HepG2 (cell line): ENCODE data around the gene SPTSSA. TPM values are rescaled to one million over a fixed set of nuclear protein-coding genes. Genes with fewer than 3 reads are reported as not detected.

Experiments
- ARNTL ChIP-seq: sonication (generic); formaldehyde crosslinking; IDR thresholded peaks from 2 replicates; pipeline ENCODE4 v1.4.0; 2020; ENCODE audit warnings: mild to moderate bottlenecking, missing genetic modification reagents
- CCAR2 ChIP-seq: fragments of 200-400 bp; formaldehyde crosslinking; optimal IDR thresholded peaks from 2 replicates; pipeline ENCODE3; 2018; ENCODE audit warnings: low read depth, mild to moderate bottlenecking, low read length, moderate library complexity
- CCDC6 ChIP-seq: sonication (generic); formaldehyde crosslinking; IDR thresholded peaks from 2 replicates; pipeline ENCODE4 v1.8.1; 2022; ENCODE audit warnings: mild to moderate bottlenecking, missing genetic modification reagents, moderate library complexity
- EP300 ChIP-seq, 3 experiments: sonication (generic) in 1 of 3; formaldehyde crosslinking in 1 of 3; IDR thresholded peaks; 2 replicates each; pipeline versions ENCODE4 v1.5.1 to v1.6.1; 2011 to 2020; ENCODE audit warnings: low read depth in 2 of 3, low read length in 2 of 3, borderline replicate concordance in 1 of 3, improper control_type of control experiment in 1 of 3, mild to moderate bottlenecking in 1 of 3, missing genetic modification reagents in 1 of 3, moderate library complexity in 1 of 3
- FLYWCH1 ChIP-seq: sonication (generic); formaldehyde crosslinking; IDR thresholded peaks from 2 replicates; pipeline ENCODE4 v1.8.1; 2023; ENCODE audit warnings: mild to moderate bottlenecking, missing genetic modification reagents
- FOXO1 ChIP-seq: sonication (generic); formaldehyde crosslinking; IDR thresholded peaks from 2 replicates; pipeline ENCODE4 v1.4.0; 2020; ENCODE audit warnings: missing genetic modification reagents
- KLF6 ChIP-seq: IDR thresholded peaks from 2 replicates; pipeline ENCODE4 v1.8.0; 2016; ENCODE audit warnings: missing biosample characterization, missing genetic modification reagents
- MEIS1 ChIP-seq: sonication (generic); formaldehyde crosslinking; IDR thresholded peaks from 2 replicates; pipeline ENCODE4 v1.9.0; 2021; ENCODE audit warnings: mild to moderate bottlenecking, missing genetic modification reagents, moderate library complexity, borderline replicate concordance
- MXI1 ChIP-seq: IDR thresholded peaks from 3 replicates; pipeline ENCODE4 v1.6.1; 2012; ENCODE audit warnings: low read depth, low read length, inconsistent platforms, borderline replicate concordance
- PHF20 ChIP-seq: sonication (generic); formaldehyde crosslinking; IDR thresholded peaks from 2 replicates; pipeline ENCODE4 v1.5.0; 2020; ENCODE audit warnings: mild to moderate bottlenecking, missing genetic modification reagents
- SMC3 ChIP-seq: IDR thresholded peaks from 2 replicates; pipeline ENCODE4 v1.6.1; 2011; ENCODE audit warnings: low read length, improper control_type of control experiment
- TBX2 ChIP-seq: sonication (generic); formaldehyde crosslinking; IDR thresholded peaks from 2 replicates; pipeline ENCODE4 v1.5.0; 2020; ENCODE audit warnings: missing genetic modification reagents, mild to moderate bottlenecking, borderline replicate concordance
- YEATS2 ChIP-seq: sonication (generic); formaldehyde crosslinking; IDR thresholded peaks from 2 replicates; pipeline ENCODE4 v1.4.0; 2020; ENCODE audit warnings: missing genetic modification reagents, borderline replicate concordance
- ZFAT ChIP-seq: sonication (generic); formaldehyde crosslinking; conservative IDR thresholded peaks from 2 replicates; pipeline ENCODE4 v1.8.1; 2023; ENCODE audit warnings: missing genetic modification reagents, inconsistent platforms
- ZMYM2 ChIP-seq: sonication (generic); formaldehyde crosslinking; IDR thresholded peaks from 2 replicates; pipeline ENCODE4 v1.8.0; 2022; ENCODE audit warnings: mild to moderate bottlenecking, missing genetic modification reagents
- ZNF556 ChIP-seq: sonication (generic); formaldehyde crosslinking; IDR thresholded peaks from 2 replicates; pipeline ENCODE4 v1.4.0; 2020; ENCODE audit warnings: mild to moderate bottlenecking, missing genetic modification reagents, borderline replicate concordance
- ZNF557 ChIP-seq: sonication (generic); formaldehyde crosslinking; IDR thresholded peaks from 2 replicates; pipeline ENCODE4 v1.4.0; 2020; ENCODE audit warnings: missing genetic modification reagents
- ZNF644 ChIP-seq: IDR thresholded peaks from 2 replicates; pipeline ENCODE4 v1.6.1; 2016; ENCODE audit warnings: low read depth
- ZNF792 ChIP-seq: IDR thresholded peaks from 2 replicates; pipeline ENCODE4 v1.6.1; 2016
- ZSCAN22 ChIP-seq: sonication (generic); formaldehyde crosslinking; IDR thresholded peaks from 2 replicates; pipeline ENCODE4 v1.4.0; 2020; ENCODE audit warnings: mild to moderate bottlenecking, missing genetic modification reagents
- polyA plus RNA-seq, 8 experiments: library from polyadenylated mRNA; depleted of rRNA in 3 of 8; stranded (reverse) in 7 of 8; unstranded in 1 of 8; fragments of >200 nt; fragmentation: Illumina TruSeq in 4 of 8; extraction: Trizol in 4 of 8; gene quantifications; 2 replicates each; pipeline versions ENCODE4 v1.2.1 to v1.2.3, GENCODE V29; 2011 to 2016; ENCODE audit warnings: low read depth in 4 of 8, missing spikeins in 1 of 8, mixed read lengths in 1 of 8; ENCODE audit not compliant: insufficient read depth in 1 of 8
- total RNA-seq, 5 experiments: library from RNA; depleted of rRNA; stranded (reverse); fragments of >200 nt; fragmentation: Illumina TruSeq; extraction: Trizol; gene quantifications; 2 replicates each; pipeline ENCODE4 v1.2.3, GENCODE V29; 2016; ENCODE audit warnings: low read depth in 1 of 5
- TF ChIP-seq, protein P1 (sequence below): sonication (generic); formaldehyde crosslinking; IDR thresholded peaks from 2 replicates; pipeline ENCODE4 v1.5.0; 2020; ENCODE audit warnings: mild to moderate bottlenecking, low read depth, missing genetic modification reagents, borderline replicate concordance
- TF ChIP-seq, protein P2 (sequence below): sonication (generic); formaldehyde crosslinking; IDR thresholded peaks from 2 replicates; pipeline ENCODE4 v1.8.0; 2023; ENCODE audit warnings: mild to moderate bottlenecking, missing genetic modification reagents
- TF ChIP-seq, protein P3 (sequence below): IDR thresholded peaks from 2 replicates; pipeline ENCODE4 v1.6.1; 2012; ENCODE audit warnings: low read depth, low read length, improper control_type of control experiment
- TF ChIP-seq, protein P4 (sequence below): sonication (generic); formaldehyde crosslinking; conservative IDR thresholded peaks from 2 replicates; pipeline ENCODE4 v1.8.1; 2023; ENCODE audit warnings: missing genetic modification reagents

The SPTSSA gene
- total and polyA plus RNA-seq, 2 of the 13 experiments (the other 11 are each of a cell fraction or from before 2014, with no cell fraction given), result 19.1 to 86.1 TPM

DNA sequence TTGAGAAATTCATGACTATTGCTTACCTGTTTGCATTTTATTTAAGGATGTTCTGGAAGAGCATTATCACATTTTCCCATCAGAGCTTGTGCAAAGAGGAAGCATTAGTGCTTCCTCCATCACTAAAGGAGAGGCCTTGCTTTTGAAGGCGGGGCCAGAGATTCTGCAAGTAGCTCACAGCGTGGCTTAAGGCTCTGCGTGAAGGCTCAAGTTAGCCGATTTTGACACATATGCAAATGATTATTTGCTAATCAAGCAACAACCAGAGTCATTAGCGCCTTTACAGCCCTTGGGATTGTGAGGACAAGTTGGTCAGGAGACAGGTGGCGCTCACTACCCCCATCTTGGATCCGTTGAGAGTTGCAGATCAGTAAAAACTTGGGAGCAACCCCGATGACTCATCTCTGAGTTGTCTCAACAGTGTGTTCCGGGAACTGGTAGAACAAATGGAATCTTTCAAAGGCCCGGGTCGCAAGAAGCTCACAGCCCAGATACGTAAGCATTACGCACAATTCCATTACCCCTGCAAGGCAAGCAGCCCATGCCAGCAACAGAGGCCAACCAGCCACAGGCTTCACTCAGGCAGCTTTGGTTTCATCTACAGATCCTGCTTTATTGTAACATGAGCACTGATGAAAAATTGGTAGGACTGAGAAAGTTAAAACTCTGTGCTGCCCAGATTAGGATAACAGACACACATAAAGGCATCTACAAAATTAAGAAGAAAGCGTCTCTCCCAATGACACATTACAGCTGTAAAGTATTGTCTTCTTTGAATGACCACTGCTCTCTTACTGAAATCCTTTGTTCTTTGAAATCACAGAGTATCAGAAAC, 34.9 kb upstream of the SPTSSA start (continued):
- TF ChIP-seq FOXO1 (CRISPR knock-in tag) (peak; percentile 66; the same call in 1 of the 2 replicates), ZFAT (CRISPR knock-in tag) (no peak), YEATS2 (CRISPR knock-in tag) (peak; percentile 88), SMC3 (peak; percentile 52; the same call in 1 of the 2 replicates), ZNF644 (CRISPR knock-in tag) (peak; percentile 97), MXI1 (peak; percentile 72; the same call in 1 of the 3 replicates), MEIS1 (CRISPR knock-in tag) (no peak; the same call in 1 of the 2 replicates), ZNF792 (CRISPR knock-in tag) (peak; percentile 70), ZMYM2 (CRISPR knock-in tag) (peak; percentile 50; the same call in 1 of the 2 replicates), CCAR2 (no peak), ARNTL (CRISPR knock-in tag) (peak; percentile 63; the same call in 1 of the 2 replicates), PHF20 (CRISPR knock-in tag) (no peak), TBX2 (CRISPR knock-in tag) (peak; percentile 30), KLF6 (CRISPR knock-in tag) (peak; percentile 93), EP300 (IDR thresholded peaks at IDR 0.05; ENCODE audit: low read depth in 2 of 2, low read length in 2 of 2) (peak; percentile 81 to 88), EP300 (CRISPR knock-in tag; IDR thresholded peaks at IDR 0.05; ENCODE audit: borderline replicate concordance) (peak; percentile 73; the same call in 1 of the 2 replicates), ZNF556 (CRISPR knock-in tag) (no peak), CCDC6 (CRISPR knock-in tag) (peak; percentile 86; the same call in 1 of the 2 replicates), ZNF557 (CRISPR knock-in tag) (peak; percentile 92), ZSCAN22 (CRISPR knock-in tag) (no peak), FLYWCH1 (CRISPR knock-in tag) (no peak)
- TF ChIP-seq, protein P1, sequence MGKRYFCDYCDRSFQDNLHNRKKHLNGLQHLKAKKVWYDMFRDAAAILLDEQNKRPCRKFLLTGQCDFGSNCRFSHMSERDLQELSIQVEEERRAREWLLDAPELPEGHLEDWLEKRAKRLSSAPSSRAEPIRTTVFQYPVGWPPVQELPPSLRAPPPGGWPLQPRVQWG (CRISPR knock-in tag), result no peak
- TF ChIP-seq, protein P2, sequence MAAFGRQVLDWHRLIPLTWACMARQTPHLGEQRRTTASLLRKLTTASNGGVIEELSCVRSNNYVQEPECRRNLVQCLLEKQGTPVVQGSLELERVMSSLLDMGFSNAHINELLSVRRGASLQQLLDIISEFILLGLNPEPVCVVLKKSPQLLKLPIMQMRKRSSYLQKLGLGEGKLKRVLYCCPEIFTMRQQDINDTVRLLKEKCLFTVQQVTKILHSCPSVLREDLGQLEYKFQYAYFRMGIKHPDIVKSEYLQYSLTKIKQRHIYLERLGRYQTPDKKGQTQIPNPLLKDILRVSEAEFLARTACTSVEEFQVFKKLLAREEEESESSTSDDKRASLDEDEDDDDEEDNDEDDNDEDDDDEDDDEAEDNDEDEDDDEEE (CRISPR knock-in tag), result peak; percentile 56; the same call in 1 of the 2 replicates
- TF ChIP-seq, protein P3, sequence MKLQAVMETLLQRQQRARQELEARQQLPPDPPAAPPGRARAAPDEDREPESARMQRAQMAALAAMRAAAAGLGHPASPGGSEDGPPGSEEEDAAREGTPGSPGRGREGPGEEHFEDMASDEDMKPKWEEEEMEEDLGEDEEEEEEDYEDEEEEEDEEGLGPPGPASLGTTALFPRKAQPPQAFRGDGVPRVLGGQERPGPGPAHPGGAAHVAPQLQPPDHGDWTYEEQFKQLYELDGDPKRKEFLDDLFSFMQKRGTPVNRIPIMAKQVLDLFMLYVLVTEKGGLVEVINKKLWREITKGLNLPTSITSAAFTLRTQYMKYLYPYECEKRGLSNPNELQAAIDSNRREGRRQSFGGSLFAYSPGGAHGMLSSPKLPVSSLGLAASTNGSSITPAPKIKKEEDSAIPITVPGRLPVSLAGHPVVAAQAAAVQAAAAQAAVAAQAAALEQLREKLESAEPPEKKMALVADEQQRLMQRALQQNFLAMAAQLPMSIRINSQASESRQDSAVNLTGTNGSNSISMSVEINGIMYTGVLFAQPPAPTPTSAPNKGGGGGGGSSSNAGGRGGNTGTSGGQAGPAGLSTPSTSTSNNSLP, result peak; percentile 46; the same call in 1 of the 2 replicates
- TF ChIP-seq, protein P4, sequence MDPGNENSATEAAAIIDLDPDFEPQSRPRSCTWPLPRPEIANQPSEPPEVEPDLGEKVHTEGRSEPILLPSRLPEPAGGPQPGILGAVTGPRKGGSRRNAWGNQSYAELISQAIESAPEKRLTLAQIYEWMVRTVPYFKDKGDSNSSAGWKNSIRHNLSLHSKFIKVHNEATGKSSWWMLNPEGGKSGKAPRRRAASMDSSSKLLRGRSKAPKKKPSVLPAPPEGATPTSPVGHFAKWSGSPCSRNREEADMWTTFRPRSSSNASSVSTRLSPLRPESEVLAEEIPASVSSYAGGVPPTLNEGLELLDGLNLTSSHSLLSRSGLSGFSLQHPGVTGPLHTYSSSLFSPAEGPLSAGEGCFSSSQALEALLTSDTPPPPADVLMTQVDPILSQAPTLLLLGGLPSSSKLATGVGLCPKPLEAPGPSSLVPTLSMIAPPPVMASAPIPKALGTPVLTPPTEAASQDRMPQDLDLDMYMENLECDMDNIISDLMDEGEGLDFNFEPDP (CRISPR knock-in tag), result 0 out of 2 replicates have a peak, but pooled peaks have one; percentile 12
